IPS-15b (cell line): Measurements from ENCODE around the gene POU2F1.

ENCODE experiments used
- H3K27me3 ChIP-seq: one replicate; pipeline ENCODE4 v1.6.1; 2013; ENCODE audit warnings: low read length; ENCODE audit not compliant: control insufficient read depth, insufficient read depth
- H3K36me3 ChIP-seq: one replicate; pipeline ENCODE4 v1.6.1; 2013; ENCODE audit warnings: low read length; ENCODE audit not compliant: control insufficient read depth, insufficient read depth
- H3K4me1 ChIP-seq: one replicate; pipeline ENCODE4 v1.6.1; 2013; ENCODE audit warnings: mild to moderate bottlenecking, low read length; ENCODE audit not compliant: control insufficient read depth, insufficient read depth
- H3K4me3 ChIP-seq: one replicate; pipeline ENCODE4 v1.5.1; 2013; ENCODE audit warnings: low read depth, low read length
- H3K9ac ChIP-seq: one replicate; pipeline ENCODE4 v1.6.1; 2013; ENCODE audit warnings: low read depth, mild to moderate bottlenecking, low read length
- H3K9me3 ChIP-seq: one replicate; pipeline ENCODE4 v1.6.1; 2013; ENCODE audit warnings: mild to moderate bottlenecking, low read length; ENCODE audit not compliant: control insufficient read depth, insufficient read depth

POU2F1 gene

DNA sequence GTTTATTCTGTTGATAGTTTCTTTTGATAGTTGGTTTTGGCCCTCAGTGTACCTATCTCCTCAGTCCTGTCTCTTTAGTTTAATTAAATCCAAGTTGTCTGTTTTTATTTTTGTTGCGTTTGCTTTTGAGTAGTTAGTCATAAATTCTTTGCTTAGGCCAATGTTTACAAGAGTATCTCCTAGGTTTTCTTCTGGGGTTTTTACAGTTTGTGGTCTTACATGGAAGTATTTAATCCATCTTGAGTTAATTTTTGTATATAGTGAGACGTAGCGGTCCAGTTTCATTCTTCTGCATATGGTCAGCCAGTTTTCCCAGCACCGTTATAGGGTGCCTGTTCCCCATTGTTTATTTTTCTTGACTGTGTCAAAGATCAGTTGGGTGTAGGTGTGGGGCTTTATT is 139.4 kb downstream of the POU2F1 start:
- Histone ChIP-seq H3K4me1 (peaks cover 4% of the 10 kb centered on the region), H3K9me3 (no peaks in the 10 kb centered on the region), H3K27me3 (no peaks in the 10 kb centered on the region), H3K4me3 (no peak overlapping the region), H3K9ac (no peak overlapping the region), H3K36me3 (no peaks in the 10 kb centered on the region)

DNA sequence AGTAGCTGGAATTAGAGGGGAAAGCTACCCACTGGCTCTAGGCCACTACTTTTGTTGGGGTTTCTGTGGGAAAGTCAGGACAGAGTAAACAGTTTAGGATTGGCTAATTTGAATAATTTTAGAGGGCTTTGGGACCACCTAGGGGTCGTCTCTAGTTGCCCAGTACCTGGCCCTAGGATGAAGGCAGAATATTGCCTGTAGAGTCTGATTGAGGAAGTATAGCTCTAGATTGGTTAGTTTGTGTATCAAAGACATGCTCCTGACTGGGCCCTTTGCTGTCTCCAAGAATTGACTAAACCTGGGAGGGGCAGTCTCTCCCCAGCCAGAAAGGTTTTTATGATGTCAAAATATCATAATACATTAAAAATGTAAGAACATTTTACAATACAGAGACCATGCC is 142.0 kb downstream of the POU2F1 start:
- Histone ChIP-seq H3K36me3 (no peaks in the 10 kb centered on the region), H3K4me3 (no peak overlapping the region), H3K9me3 (no peaks in the 10 kb centered on the region), H3K27me3 (no peaks in the 10 kb centered on the region), H3K4me1 (peaks cover 4% of the 10 kb centered on the region), H3K9ac (no peak overlapping the region)

DNA sequence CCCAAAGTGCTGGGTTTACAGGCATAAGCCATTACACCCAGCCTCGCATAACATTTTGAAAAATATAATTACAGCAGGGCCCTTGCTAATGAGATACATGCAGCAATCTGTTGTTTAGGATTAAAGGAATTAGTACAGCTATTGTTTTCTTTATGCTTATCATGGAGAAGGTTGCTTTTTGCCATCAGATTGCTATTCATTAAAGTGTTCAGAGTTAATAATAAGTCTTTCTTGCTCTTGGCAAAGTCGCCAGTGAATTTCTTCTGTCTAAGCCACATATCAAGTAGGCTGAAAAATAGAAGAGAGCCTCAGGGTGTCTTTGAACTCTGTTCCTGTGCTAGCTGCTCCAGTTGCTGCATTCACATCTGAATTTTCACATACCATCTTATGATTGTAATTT is 144.1 kb downstream of the POU2F1 start:
- Histone ChIP-seq H3K27me3 (no peaks in the 10 kb centered on the region), H3K9me3 (no peaks in the 10 kb centered on the region), H3K4me3 (no peak overlapping the region), H3K9ac (no peak overlapping the region), H3K36me3 (no peaks in the 10 kb centered on the region), H3K4me1 (peaks cover 4% of the 10 kb centered on the region)

GRCh38 chr1:167365360-167365759 is 144.7 kb downstream of the POU2F1 start:
- Histone ChIP-seq H3K9ac (no peak overlapping the region), H3K4me1 (peaks cover 4% of the 10 kb centered on the region), H3K27me3 (no peaks in the 10 kb centered on the region), H3K36me3 (no peaks in the 10 kb centered on the region), H3K9me3 (no peaks in the 10 kb centered on the region), H3K4me3 (no peak overlapping the region)

DNA sequence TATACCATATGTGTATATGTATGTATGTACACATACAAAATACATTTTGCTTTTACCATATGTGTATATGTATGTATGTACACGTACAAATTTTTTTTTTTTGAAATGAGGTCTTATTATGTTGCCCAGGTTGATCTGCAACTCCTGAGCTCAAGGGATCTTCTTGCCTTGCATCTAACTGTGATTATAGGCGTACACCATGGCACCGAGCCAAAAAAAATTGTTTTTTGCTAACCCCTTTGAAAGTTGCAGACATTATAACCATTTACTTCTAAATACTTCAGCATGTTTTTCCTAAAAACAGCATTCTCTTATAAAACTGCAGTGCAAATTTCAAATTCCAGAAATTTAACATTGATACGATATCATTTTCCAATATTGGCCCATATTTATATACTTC is 147.0 kb downstream of the POU2F1 start:
- Histone ChIP-seq H3K27me3 (no peaks in the 10 kb centered on the region), H3K4me1 (peaks cover 3% of the 10 kb centered on the region), H3K9me3 (no peaks in the 10 kb centered on the region), H3K9ac (no peak overlapping the region), H3K36me3 (no peaks in the 10 kb centered on the region), H3K4me3 (no peak overlapping the region)

DNA sequence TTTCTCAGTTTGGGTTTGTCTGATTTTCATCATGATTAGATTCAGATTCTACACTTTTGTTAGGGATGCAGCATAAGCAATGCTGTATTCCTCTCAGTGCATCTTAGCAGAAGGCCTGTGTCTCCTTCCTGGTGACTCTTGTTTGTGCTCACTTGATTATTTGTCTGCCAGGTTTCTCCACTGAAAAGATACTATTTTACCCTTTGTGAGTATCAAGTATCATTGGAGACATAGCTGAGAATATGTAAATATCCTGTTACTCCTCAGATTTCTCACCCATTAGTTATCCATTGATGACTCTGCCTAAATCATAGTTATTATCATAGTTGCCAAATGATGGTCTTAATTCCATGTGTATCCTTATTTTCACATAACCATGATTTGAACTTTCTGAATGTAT is 148.5 kb downstream of the POU2F1 start:
- H3K9ac ChIP-seq: no peak overlapping the region
- H3K4me1 ChIP-seq: peaks cover 13% of the 10 kb centered on the region
- no peak overlapping the region for H3K4me3 ChIP-seq
- H3K27me3 ChIP-seq: no peaks in the 10 kb centered on the region
- no peaks in the 10 kb centered on the region for H3K9me3 ChIP-seq
- no peaks in the 10 kb centered on the region for H3K36me3 ChIP-seq

GRCh38 chr1:167369933-167370332 is 149.2 kb downstream of the POU2F1 start:
- H3K36me3 ChIP-seq: no peaks in the 10 kb centered on the region
- H3K9me3 ChIP-seq: no peaks in the 10 kb centered on the region
- no peak overlapping the region for H3K9ac ChIP-seq
- H3K4me1 ChIP-seq: peaks cover 16% of the 10 kb centered on the region
- H3K4me3 ChIP-seq: no peak overlapping the region
- H3K27me3 ChIP-seq: no peaks in the 10 kb centered on the region

DNA sequence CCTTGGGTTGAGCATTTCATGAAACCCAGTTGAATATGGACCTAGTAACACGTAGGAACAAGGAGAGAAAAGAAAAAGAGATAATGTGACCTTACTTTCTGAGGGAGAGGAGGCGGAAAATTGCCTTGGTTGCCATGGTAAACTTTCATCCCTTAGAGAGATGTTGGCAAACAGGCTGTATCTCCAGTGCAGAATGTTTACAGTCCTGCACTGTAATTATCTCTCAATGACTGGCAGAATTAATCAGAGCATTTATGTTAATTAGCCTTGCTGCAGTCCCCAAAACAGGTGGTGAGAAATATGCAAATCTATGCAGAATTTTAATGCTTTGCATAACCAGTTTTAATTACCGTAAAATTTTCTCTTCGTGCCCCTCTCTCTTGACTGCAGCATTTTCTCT is 150.3 kb downstream of the POU2F1 start:
- Histone ChIP-seq H3K4me3 (no peak overlapping the region), H3K9me3 (no peaks in the 10 kb centered on the region), H3K9ac (no peak overlapping the region), H3K27me3 (no peaks in the 10 kb centered on the region), H3K4me1 (peaks cover 16% of the 10 kb centered on the region), H3K36me3 (no peaks in the 10 kb centered on the region)

GRCh38 chr1:167373398-167373797 is 152.7 kb downstream of the POU2F1 start:
- Histone ChIP-seq H3K36me3 (no peaks in the 10 kb centered on the region), H3K4me3 (no peak overlapping the region)

GRCh38 chr1:167373986-167374385 is 153.3 kb downstream of the POU2F1 start:
- Histone ChIP-seq H3K4me1 (peaks cover 16% of the 10 kb centered on the region), H3K36me3 (no peaks in the 10 kb centered on the region), H3K27me3 (no peaks in the 10 kb centered on the region), H3K4me3 (no peak overlapping the region), H3K9me3 (no peaks in the 10 kb centered on the region), H3K9ac (no peak overlapping the region)

More at GRCh38 chr1:167373398-167373797, 152.7 kb downstream of the POU2F1 start:
- no peak overlapping the region for H3K9ac ChIP-seq
- H3K27me3 ChIP-seq: no peaks in the 10 kb centered on the region
- H3K9me3 ChIP-seq: no peaks in the 10 kb centered on the region
- peaks cover 16% of the 10 kb centered on the region for H3K4me1 ChIP-seq

DNA sequence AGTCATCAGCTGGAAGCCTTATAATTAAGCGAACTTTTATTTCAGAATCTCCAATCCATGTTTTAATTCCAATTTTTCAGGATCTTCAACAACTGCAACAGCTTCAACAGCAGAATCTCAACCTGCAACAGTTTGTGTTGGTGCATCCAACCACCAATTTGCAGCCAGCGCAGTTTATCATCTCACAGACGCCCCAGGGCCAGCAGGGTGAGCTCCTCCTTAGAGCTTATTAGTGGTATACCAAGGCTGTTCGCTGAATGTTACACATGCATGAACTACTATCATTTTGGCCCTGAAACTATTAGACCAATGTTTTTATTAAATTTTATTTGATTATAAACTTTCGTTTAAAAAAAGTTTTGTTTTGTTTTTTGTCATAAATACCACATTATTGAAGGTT is 155.3 kb downstream of the POU2F1 start:
- no peaks in the 10 kb centered on the region for H3K9me3 ChIP-seq
- no peaks in the 10 kb centered on the region for H3K36me3 ChIP-seq
- no peak overlapping the region for H3K9ac ChIP-seq
- H3K27me3 ChIP-seq: no peaks in the 10 kb centered on the region
- H3K4me3 ChIP-seq: no peak overlapping the region
- peaks cover 16% of the 10 kb centered on the region for H3K4me1 ChIP-seq

DNA sequence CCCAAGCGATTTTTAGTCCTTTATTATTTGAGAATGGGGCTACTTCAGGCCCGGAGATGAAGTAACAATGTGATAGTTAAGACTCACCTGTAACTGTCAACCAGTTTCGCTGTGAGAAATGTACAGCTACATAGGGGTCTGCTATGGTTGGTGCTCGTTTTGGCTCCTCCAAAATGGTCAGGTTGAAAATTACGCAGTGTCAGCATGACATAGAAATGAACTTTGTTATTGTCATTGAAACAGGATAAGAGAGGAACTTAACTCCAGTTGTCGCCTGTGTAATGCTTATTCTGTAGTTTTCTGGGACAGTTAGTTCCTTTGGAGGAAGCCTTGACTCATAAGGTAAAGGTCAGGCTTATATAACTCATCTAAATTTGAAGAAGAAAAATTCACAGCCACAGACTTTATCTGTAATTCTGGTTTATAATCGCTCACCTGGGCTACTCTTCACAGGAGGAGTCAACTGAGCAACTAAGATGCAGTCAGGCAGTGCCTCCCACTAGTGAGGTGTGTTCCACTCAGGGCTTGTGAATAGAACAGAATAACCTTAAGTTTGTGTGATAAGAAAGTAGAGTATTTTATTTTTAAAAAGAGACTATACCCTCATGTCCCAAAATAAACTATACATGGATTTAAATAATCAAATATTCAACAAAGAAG is 166.7 kb downstream of the POU2F1 start:
- no peaks in the 10 kb centered on the region for H3K27me3 ChIP-seq
- H3K9me3 ChIP-seq: no peaks in the 10 kb centered on the region
- H3K36me3 ChIP-seq: peaks cover 3% of the 10 kb centered on the region
- no peak overlapping the region for H3K9ac ChIP-seq
- H3K4me3 ChIP-seq: no peak overlapping the region
- H3K4me1 ChIP-seq: no peaks in the 10 kb centered on the region
